Femur (tissue), 1 donor: Measurements from ENCODE around the gene DACT1.

ENCODE experiments used
- DNase-seq: peaks from one replicate; pipeline ENCODE4 v3.0.0-alpha.2; 2017

The DACT1 gene

DNA sequence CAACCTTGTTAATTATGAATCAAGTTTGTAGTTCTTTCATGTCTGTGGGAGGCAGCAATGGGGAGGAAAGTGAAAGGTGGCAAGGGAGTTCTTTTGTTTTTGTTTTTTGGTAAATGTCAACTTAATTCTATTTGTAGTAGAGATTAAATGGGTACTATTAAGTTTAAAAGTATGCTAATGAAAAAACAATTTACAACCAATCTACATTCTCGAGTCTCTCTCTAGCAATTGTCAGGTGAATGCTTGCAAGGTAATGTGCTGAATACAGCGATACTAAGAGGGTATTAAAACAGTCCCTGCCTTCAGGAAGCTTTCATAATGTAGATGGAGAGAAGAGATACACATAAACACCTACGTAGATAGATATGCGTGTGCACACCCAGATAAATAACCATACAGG, 1.6 kb upstream of the DACT1 start:
- DNase-seq, result no peak

DNA sequence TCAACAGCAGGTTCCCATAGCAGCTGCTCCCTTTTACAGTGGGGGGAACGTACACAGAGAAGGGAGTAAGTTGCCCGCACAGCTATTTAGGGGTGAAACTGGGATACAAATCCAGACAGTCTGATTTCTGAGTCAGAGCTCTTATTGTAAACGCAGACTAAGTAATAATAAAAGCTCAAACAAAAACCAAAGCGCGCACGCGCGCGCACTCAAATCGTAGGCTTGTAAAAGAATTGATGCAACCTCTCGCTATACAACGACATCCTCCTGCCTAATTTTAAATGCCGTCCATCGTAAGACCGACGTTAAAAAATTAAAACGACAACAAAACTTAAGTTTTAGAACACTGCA, 747 bp upstream of the DACT1 start:
- DNase-seq, result peak; percentile 81

DNA sequence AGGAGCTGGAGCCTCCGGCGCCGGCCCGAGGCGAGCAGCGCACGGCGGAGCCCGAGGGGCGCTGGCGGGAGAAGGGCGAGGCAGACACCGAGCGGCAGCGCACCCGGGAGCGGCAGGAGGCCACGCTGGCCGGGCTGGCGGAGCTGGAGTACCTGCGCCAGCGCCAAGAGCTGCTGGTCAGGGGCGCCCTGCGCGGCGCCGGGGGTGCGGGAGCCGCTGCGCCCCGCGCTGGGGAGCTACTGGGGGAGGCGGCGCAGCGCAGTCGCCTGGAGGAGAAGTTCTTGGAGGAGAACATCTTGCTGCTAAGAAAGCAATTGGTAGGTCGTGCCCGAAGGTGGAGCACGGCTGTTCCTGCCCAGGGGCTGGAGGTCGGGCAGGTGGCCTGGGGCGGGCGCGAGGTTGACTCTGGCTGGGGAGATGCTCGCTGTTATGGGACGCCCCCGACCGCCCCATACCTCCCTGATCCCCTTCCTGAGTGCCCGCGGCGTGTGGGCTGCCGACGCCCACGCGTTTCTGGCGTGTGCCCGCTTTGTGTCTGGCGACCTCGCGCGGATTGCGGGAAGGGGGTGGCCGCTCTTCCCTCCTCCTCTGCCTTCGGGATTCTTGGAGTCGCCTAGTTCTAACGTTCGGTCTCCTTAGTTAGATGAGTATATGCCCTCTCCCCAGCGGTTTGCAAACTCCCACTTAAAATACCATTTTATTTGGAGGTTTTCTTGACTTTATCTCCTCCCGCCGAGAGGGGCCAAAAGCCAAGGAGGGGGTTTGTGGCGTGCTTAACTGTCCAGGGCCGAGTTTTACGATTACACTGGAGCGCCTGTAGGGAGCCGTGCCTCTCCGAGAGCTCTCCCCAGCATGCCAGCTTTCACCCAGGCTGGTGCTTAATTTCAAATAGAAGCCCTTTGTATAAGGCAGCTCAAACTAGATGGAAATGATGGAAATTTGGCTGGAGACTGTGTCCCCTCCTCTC, 752 bp downstream of the DACT1 start:
- DNase-seq, result peak; percentile 70

DNA sequence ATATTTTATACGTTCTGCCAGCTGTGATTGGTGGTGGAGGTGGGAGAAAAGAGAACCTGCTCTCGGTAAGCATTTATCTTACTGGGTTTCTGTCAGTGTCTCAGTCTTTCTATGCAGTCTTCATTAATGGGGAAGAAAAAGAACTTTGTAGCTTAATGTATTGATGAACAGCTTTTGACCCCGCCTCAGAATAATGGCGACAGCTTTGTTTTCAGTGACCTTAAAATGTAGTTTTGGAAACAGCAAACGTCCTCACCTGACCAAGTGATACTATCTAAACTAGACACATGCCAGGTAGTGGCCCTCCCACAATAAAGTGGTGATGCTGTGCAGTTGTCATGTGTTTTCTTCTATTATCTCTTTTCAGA, 1.4 kb downstream of the DACT1 start:
- DNase-seq, result no peak

DNA sequence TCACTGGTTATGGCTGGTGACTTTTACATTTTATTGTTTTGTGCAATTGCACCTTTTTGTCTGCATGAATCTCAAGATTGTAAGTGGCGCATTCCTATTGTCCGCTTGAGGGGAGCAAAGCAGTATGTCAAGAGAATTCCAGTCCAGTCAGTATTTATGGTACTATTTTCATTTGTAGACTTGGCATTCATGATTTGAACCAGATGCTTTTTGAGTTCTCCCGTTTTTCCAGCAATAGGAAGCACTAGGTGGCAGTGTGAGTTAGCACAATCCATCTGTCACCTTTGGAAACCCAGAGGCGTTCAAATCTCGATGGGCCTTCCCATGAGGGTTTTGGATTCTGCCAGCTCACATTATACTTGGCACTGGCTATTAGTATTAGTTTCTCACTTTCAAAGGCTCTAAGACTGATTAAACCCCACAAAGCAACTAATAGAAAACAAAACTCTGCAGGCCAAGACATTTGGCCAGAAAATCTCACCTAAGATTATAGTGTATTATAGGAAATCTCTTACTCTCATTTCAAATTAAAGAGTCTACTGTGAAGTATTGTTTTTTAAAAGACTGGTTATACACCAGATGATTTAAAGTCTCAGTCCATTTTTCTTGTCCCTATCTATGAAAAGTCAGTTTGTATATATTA, 2.2 kb downstream of the DACT1 start:
- peak; percentile 82 for DNase-seq

DNA sequence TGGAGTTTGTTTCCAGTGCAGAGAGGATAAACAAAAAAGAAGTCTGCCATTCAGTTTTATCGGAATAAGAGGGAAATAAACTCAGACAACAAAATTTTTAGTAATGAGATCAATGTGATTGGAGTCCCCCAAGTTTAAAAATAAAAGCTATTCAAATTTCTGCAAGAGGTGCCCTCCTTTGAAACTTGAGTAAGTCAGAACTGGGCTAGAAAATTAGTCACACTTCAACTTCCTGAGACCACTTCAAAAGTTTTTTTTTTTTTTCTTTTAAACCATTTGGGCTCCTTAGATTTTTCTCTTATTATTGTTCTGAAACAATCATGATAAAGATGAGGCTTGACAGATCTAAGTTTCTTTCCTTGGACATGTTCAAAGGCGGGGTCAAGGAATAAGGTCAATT, 3.2 kb downstream of the DACT1 start:
- no peak for DNase-seq

DNA sequence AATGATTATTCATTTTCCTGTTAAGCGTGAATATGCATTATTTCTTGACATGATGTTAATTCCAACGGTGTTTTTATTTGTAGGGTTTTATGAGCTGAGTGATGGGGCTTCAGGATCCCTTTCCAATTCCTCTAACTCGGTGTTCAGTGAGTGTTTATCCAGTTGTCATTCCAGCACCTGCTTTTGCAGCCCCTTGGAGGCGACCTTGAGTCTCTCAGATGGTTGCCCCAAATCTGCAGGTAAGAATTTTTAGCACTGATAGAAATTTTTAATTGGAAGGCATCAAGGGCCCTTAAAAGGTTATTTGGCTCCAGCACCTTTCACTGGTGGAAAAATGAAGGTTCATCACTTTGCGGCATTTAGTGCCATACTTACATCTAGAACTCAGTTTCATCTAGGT, 3.7 kb downstream of the DACT1 start:
- no peak for DNase-seq

DNA sequence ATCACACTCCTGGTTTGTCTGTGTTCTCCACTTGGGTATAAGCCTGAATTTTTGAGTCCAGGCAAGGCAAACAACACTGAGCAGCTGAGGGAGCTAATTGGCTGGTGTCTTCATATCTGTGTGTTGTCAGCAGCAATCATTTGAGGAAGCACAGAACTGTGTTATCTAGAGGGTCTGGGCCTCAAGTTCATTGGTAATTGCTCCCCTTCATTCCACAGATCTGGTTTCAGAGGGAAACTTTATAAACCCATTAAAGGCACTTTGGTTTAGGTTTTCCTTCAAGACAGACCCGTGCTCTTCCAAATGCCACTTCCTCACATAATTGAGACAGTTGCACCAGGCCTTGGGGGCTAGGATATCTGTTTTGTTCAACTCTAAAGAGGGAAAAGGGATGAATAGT, 5.6 kb downstream of the DACT1 start:
- no peak for DNase-seq

DNA sequence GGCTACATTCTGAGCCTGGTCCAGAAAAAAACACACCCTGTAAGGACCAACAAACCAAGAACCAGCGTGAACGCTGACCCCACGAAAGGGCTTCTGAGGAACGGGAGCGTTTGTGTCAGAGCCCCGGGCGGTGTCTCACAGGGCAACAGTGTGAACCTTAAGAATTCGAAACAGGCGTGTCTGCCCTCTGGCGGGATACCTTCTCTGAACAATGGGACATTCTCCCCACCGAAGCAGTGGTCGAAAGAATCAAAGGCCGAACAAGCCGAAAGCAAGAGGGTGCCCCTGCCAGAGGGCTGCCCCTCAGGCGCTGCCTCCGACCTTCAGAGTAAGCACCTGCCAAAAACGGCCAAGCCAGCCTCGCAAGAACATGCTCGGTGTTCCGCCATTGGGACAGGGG, 7.9 kb downstream of the DACT1 start:
- DNase-seq, result no peak

DNA sequence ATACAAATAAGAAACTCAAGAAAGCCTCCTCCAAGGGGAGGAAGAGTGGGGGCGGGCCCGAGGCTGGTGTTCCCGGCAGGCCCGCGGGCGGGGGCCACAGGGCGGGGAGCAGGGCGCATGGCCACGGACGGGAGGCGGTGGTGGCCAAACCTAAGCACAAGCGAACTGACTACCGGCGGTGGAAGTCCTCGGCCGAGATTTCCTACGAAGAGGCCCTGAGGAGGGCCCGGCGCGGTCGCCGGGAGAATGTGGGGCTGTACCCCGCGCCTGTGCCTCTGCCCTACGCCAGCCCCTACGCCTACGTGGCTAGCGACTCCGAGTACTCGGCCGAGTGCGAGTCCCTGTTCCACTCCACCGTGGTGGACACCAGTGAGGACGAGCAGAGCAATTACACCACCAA, 8.7 kb downstream of the DACT1 start:
- no peak for DNase-seq

DNA sequence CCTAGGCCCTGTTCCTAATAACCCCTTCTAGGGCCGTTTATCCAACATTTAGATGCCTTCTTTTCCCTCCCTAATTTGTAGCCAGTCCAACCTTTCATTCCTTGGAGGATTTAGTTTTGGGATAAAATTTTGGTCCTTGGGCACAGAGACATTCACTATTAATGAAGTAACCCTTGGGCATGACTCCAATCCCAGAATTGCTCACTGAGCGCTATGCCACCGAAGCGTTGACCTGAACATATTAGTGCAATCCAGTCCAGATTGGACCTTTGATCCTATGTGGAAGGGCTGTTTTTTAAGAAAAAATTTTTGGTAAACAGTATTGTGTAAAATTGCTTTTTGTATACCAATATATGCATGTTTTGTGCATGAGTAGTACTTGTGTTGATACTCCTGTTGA, 10.0 kb downstream of the DACT1 start:
- no peak for DNase-seq

DNA sequence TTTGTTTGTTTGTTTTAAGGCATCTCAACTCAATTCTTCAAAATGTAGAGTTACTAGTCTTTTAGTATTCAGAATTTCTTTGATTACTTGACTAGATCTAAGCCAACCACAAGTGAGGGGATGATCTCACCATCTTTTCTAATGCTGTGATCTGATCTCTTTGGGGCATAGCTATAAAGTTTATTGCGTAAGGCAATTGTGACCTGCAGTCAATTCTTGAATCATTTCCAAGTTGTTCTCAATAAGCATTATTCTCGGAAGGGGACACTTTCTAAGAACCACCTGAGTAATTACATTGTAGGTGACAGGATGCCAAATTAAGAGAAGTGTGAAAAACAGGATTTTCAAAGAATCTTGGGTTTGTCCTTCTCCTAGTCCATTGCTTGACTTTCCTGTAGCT, 13.1 kb downstream of the DACT1 start:
- DNase-seq, result no peak

DNA sequence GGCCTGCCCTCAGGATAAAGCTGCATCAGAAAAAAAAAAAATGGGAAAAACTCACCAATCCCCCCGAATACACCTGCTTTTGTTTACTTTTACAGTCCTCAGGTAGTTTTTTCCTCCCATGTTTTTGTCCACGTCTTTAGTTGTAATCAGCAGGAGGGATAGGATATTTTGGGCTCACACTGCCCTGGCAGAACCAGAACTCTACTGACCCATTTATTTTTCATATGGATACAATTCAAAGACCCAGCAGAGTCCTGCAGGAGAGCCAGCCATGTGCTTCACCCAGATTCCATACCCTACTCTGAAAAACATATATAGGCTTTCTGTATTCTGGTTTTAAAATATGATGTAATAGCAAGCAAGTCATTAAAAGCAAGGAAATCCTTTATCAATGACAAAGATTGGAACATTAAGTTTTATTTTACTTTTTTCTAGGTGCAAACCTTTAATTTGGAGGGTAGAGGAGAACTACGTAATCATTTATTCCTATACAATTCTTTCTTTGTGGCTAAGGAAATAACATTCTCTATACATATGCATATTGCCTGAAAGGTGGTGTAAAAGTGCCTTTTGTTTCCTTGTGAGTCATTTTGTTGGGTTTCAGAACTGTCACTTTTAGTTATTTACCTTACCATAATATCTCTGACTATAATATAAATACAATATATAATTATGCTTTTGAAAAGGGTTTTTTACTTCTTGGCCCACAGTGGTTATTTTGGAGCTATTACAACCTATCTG, 19.1 kb downstream of the DACT1 start:
- DNase-seq, result no peak

DNA sequence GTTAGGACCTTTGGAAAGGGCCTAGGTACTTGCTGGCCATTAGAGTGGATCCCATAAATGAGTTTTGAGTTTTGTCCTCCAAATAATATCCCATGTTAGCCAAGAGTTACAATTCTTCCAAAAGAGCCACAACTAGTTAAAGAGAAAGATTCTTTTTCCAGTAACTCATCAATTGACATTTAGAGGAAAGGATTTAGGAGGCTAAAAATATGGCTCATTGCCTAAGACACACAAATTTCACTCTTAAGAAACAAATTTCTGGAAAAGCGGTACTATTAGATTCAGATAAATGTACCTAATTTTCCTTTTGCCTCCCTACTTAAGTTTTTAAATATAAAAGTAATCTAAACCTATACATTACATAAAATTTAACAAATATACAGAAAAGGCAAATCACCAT, 21.3 kb downstream of the DACT1 start:
- DNase-seq, result no peak

DNA sequence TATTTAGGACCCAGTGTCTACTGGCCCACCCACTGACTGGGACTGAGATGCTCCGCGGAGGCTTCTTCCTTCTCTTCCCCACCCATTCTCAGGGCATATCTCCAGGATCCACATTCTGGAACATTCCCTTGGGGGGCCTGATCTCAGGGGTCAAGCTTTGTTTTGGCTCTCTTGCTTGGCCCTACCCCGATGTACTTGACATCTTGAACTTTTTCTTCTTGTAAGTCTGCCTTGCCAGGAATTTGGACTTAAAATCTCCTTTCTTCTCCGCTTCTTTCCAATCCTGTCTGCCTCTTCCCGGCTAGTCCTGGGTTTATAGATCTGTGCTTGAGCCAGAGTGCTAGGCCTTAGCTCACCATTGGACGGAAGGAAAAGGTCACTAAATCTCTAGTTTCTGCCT, 22.1 kb downstream of the DACT1 start:
- peak; percentile 70 for DNase-seq

DNA sequence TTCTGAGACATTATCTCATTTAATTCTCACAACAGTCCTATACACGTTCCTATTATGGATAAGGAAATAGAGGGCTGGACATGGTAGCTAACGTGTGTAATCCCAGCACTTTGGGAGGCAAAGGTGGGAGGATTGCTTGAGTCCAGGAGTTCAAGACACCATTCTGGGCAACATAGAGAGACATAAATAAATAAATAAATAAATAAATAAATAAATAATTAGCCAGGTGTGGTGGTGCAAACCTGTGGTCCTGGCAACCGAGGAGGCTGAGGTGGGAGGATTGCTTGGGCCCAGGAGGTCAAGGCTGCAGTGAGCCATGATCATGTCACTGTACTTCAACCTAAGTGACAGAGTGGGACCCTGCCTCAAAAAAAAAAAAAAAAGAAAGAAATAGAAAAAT, 22.6 kb downstream of the DACT1 start:
- DNase-seq, result no peak

DNA sequence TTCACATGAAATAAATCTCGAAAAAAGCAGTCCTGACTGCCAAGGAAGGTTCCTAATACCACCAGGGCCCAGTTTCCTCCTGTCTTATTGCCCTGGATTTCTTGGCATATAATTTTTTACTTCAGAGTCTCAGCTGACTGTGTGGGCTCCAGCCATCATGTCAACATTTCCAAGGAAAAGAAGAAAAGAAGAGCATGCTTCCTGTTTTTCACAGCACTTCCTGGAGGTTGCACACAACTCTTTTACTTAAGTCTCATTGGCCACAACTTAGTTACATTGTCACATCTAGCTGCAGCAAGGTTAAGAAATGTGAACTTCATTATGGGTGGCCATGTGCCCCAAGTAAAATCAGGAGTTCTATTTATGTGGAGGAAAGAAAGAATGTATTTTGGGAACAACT, 24.3 kb downstream of the DACT1 start:
- DNase-seq, result no peak

DNA sequence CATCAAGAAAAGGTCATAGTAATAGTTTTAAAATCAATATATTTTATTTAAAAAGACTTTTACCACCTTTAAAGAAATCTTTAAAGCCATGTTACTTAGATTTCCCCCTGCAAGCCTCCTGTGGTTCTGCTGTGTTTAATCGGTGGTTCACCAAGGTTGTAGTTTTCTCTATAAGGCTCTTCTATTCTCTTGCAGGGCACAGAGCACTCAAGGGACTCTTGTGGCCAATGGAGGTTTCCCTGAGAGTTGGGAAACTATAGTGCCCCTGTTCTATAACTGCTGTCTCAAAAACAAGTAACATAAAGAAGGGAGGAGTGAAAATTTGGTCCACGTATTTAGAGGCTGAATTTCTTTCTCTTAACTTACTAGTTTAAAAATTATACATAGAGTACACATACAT, 25.0 kb downstream of the DACT1 start:
- DNase-seq, result no peak

DNA sequence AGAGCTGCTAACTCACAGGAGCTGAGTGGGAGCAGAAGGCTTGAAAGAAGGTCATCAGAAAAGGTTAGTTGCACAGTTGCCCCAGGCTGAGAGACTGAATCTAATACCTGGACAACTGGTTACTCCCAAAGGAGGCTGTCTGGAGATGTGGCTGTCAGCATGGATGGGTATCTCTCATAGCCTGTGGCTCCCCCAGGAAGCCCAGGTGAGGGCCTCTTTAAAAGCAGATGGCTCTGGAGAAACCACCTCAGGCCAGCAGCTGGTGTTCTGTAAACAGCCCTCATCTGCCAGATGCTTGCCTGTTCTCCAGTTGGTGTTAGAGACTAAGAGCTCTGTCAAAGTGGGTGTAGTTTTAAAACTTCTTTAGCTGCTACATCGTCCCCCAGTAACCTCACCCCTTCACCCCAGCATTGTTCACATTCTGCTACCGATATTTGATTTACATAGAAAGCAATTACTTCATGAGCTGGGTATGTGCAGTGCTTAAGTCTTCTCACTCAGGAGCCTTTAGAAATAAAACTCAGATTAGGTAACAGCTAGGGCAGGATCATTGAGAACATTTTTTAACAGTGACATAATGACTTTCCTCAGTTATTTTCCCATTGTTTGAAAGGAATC, 25.8 kb downstream of the DACT1 start:
- DNase-seq, result no peak

DNA sequence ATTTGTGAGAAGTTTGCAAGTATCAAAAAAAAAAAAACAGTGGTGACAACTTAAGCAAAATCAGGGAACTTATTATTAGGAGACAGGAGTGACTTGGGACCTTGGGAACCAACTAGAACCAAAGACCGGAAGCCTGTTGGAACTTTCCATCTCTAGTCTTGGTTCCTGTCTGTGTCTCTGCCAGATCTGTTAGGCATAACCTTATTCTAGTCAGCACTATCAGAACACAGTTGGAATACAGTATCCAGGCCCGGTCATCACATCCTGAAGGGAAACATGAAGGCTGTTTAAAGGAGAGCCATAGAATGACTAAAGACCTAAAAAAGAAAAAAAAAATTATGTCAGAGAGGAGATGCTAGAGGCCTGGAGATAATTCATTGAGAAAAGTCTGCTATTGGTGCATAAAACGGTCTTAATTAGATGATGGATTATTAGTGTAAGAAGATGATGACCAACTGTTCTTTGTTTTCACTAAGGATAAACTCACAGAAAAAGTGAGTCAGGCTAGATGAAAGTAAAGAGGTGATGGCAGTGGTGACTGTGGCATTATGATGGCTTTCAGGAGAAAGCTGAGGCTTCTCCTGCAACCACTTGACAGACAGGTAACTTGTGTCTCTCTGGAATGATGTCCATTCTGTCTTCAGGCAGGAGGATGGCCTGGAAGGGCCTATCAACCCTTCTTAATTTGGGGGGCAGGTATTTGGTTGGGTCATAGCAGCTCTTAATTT, 28.2 kb downstream of the DACT1 start:
- no peak for DNase-seq

DNA sequence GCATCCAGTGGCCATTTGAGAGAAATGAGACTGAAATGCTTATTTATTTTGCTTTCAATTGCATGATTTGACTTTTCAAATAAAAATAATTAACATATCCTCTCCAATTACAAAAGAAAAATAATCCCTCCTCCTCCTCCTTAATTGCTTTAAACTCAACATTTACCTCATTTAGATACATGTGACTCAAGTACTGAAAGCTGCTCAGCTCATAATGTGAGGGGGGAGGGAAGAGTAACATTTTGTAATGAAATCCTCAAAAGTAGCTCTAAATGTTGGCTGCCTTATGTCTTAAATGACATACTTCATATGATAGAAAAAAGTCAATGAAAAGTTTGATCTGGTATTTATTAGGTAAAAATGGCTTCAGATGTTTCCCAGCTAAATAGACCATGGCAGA, 29.0 kb downstream of the DACT1 start:
- DNase-seq, result no peak

DNA sequence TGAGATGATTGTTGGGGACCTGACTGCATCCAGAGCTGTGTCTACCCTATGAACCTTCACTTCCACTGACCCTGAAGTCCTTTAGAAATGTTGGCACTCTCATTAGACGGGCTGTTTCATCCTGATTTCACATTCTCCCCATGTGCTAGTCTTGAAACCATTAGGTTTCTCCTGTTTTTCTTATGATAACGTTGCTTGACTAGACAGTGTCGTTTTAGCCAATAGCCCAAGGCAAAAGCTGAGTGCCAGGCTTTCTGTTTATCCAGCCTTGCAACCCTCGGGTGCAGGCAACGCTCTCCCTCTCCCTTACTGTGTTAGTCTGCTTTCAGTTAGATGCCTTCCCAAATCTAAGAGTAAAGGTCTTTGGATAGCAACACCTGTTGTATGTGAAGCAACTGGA, 30.1 kb downstream of the DACT1 start:
- no peak for DNase-seq
